ENCODE measurements around the gene PFN3.
"Not testable (repeated sequence)": the region's sequence is repeated elsewhere in the genome, so short reads cannot be mapped to it uniquely, and the experiment has no call there.

Gene PFN3

DNA sequence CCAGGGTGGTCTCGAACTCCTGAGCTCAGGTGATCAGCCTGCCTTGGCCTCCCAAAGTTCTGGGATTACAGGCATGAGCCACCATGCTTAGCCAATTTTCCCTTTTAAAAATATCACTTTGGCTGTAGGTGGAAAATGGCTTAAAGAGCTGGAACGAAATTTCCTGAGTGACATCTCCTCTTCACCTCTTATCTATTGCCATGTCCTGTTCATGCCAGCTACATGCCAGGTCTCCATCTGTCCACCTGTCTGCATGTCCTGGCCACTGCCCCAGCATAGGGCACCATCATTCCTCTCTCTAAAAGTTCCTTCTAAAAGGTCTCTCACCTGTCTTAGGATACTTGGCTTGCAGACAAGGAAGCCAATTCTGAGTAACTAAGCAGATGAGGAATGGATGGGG lies 23.2 kb upstream of the PFN3 start:
- no peak for DNase-seq

DNA sequence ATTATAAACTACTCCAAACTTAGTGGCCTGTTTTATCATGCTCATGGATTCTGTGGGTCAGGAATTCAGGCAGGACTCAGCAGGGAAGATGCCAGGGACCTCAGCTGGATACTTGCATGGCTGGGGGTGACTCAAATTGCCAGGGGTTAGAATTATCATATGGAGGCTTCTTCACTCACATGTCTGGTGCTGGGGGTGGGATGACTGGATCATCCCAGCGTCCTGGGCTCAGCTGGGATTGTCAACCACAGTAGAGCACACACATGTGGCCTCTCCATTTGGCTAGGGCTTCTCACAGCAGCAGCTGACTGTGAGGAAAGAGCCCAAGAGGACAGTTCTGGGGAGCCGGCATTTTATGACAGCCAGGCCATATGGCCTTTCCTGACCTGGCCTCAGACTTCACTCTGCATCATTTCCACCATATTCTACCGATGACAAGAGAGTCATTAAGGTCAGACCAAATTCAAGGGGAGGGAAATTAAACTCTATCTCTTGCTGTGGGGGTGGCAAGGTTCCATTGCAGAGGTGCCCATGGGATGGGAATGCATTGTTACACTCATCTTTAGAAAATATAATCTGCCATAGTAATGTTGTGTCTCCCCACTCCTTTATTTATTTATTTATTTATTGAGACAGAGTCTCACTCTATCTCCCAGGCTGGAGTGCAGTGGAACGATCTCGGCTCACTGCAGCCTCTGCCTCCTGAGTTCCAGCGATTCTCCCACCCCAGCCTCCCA lies 20.8 kb upstream of the PFN3 start:
- no peak for DNase-seq

DNA sequence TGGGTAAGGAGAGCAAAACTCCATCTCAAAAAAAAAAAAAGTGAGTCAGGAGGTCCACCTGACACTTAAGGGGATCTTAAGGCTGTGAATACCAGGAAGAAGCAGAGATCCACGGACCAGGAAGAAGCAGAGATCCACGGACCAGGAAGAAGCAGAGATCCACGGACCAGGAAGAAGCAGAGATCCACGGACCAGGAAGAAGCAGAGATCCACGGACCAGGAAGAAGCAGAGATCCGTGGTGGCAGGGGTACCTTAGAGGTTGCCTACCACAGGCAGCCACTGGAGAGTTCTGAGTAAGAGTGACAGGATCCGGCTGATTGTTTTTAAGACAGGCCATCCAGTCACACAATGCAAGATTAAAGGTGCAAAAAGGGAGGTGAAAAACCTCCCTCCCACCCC lies 20.0 kb upstream of the PFN3 start:
- not testable (repeated sequence) for DNase-seq

DNA sequence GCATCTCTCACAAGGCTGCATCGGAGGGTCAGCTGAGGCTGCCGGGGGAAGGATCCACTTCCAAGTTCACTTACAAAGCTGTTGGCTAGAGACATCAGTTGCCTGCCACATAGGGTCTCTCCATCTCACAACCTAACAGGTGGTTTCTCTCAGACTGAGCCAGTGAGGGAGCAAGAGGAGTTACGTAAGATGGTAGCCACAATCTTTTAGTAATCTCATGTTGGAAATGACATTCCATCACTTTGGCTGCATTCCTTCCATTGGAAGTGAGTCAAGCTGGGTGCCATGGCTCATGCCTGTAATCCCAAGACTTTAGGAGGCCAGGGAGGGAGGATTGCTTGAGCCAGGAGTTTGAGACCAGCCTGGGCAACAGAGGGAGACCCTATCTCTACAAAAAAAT lies 18.6 kb upstream of the PFN3 start:
- DNase-seq = no peak

DNA sequence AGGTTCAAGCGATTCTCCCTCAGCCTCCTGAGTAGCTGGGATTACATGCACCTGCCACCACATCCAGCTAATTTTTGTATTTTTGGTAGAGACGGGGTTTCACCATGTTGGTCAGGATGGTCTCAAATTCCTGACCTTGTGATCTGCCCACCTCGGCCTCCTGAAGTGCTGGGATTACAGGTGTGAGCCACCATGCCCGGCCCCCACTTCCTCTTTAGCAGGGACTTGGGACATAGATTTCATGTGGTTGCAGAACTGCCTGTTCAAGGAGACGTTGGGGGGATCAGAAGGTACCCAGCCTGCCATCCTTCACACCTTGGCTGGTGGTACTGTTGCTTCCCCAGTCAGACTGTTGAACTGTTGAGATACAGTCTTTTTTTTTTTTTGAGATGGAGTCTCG lies 16.6 kb upstream of the PFN3 start:
- not testable (repeated sequence) for DNase-seq

DNA sequence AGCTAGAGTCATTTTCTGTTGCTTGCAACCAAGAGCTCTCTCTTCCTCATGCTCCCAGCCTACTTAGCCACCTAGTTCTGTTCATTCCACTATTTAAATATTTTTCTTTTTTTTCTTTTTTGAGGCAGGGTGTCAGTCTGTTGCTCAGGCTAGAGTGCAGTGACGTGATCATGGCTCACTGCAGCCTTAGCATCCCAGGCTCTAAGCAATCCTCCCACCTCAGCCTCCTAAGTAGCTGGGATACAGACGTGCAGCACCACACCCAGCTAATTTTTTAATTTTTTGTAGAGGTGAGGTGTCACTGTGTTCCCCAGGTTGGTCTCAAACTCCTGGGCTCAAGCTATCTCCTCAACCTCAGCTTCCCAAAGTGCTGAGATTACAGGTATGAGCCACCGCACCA lies 14.0 kb upstream of the PFN3 start:
- DNase-seq = no peak

DNA sequence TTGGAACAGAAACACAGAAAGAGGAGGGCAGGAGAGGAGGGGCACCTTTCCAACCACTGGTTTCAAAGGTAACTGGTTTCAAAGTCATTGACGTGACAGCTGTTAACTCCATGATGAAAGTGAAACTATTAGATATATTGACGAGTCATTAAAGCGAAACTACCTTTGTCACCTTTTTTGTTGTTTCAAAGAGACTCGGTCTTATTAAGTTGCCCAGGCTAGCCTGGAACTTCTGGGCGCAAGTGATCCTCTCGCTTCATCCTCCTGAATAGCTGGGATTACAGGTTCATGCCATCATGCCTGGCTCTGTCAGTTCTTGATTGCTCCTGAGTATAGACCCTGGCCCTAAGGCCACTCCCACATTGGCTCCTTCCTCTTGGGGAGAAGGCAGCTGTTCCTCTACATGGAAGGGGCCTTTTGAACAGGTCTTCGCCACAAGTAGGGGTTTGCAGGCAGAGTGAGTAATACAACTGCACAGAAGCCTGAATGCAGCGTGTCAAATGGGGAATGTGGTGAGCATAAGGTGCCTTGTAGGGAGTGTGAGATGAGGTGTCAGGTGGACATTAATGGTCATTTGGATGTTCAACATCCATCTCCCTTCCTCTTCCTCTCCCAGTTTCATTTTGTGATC lies 12.3 kb upstream of the PFN3 start:
- no peak for DNase-seq

DNA sequence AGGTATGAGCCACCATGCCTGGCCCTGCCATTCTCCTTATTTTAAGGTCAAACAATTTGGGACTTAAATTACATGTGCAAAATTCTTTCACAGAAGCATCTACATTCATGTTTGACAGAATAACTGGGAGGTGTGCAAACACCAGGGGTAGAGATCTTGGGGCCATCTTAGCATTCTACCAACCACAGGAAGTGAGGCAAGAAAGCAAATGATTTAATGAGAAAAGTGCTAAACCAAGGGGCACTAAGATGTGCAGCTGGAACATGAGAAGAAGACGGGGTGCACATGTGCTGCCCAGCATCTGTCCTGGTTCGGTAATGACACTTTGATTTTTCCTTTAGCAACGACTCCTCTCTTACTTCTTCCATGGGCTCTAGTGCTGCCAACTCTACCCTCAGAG lies 10.1 kb upstream of the PFN3 start:
- no peak for DNase-seq

DNA sequence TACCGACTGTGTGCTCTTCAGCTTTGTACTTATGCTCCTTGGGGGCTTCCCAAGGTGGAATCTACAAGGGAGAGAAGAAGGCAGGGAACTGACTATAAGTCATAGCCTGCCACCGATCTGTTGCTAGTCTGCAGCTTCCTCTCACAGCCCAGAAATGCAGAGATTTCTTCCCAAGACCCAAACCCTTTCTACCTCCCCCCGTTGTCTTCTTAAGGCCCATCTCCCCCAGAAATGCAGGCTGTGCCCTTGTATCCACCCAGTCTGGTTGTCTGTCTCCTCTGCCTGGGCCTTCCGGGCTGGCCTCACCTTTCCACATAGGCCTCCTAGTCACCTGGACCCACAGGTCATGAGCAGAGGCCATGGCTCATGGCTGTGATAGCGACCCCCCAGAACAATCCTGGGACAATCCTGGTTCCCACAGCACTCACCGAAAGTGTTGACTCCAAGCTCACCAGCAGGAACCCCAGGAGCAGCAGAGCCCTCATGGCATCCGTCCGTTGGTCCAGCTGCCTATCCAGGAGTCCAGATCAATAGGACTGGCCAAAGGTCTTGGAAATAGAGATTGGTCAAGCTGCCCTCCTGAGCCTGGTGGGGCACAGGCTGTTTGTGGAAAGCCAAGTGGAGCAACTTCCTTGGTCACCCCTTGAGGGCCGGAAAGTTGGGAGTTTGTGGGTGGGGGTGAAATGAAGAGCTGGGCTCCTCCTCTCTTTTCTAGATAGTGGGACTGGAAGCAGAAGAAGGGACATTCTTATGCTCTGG lies 8.8 kb upstream of the PFN3 start, which contains the start of gene F12:
Gene F12, minus strand, starts transcription at position 522 of the 759 bp plus-strand sequence. Its CDS starts 37 bp downstream, at position 485.
- DNase-seq = no peak

DNA sequence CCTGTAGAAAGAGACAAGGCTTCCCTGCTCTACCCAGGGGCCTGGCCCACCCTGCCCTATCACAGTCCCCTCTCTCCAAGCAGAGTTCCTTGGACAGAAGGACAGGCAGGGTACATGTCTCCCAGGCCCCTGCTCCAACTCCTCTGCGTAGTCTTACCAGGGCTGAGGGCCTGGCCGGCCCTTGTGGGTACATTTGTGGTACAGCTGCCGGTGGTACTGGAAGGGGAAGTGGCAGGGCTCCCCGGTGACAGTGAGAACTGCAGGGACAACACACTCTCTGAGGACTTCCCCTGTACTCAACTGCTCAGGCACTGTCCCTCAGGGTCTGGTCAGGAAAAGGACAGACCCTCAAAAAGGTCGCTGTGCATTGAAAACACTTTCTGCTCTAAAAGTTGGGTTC lies 5.3 kb upstream of the PFN3 start:
- DNase-seq = no peak

DNA sequence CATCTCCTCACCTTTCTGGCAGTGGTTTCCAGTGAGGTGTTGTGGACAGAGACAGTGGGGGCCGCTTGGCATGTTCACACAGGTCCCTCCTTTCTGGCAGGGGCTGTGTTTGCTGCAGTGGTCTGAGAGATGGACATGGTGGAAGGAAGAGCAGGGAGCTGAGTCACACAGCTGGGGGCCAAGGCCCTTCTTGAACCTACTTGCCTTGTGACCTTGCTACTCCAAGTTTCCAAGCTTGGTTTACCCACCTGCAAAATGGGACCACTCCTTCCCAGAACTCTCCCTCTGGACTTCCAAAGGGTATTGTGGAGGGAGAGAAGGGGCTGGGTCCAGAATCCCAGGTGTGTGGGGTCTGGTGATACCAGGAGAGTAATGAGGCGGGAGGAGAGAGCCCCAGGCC lies 4.9 kb upstream of the PFN3 start:
- no peak for DNase-seq

DNA sequence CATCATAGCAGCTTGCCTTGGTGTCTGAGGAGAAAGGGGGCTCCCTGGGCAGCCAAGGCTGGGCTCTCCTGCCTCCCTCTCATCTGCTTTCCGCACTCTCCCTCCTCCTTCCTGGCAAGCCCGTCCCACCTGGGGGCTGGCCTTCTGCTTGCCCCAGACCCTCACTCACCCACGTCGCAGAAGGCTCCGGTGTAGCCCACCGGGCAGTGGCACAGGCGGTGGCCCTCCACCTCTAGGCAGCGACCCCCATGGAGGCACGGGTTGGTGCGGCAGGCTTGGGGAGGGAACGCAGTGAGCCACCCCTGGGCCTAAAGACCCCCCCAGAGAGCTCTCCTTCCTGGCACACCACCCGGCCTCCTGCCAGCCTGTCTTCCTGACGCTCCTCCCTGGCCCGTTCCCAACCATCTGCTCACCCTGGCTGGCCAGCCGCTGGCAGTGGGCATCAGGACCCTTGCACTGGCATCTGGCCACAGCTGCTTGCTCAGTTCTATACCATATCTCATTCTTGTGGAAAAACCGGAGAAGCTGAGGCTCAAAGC lies 4.2 kb upstream of the PFN3 start:
- DNase-seq = no peak

DNA sequence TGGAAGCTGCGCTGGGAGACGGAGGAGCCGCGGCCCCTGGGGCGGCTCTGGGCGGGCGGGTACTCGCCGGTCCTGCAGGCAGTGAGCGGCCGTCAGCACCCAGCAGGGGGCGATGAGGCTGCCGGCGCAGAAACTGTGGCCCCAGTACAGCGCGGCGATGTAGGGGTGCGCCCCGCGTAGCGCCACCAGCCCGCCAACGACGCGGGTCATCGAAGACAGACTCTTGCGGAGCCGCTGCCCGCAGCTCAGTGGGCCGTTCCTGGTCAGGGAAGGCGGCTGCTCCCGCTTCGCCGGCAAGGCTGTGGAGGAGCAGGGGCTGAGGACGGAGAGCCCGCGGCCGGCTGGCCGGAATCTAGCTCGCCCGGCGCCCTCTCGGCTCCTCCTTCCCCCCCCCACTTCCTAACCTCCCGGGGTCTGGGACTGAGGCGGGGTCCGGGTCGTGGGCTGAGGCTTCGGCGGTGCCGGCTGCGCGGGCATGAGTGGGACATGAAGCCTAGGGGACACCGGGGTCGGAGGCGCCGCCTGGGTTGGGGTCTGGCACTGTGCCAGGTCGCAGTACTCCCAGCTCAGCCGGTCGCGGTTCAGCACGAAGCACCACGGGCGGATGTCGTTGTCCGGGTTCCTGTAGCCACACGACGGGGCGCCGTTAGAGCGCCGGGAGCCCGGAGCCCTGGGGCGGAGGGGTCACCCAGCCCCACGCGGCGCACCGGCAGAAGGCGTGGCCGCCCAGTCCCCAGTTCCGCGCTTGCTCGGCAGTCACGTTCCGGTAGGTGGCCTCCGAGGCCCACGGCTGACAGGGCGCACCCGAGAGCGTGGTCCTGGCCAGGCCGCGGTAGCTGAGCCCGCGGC lies 3.6 kb upstream of the PFN3 start:
- DNase-seq = peak; percentile 85

DNA sequence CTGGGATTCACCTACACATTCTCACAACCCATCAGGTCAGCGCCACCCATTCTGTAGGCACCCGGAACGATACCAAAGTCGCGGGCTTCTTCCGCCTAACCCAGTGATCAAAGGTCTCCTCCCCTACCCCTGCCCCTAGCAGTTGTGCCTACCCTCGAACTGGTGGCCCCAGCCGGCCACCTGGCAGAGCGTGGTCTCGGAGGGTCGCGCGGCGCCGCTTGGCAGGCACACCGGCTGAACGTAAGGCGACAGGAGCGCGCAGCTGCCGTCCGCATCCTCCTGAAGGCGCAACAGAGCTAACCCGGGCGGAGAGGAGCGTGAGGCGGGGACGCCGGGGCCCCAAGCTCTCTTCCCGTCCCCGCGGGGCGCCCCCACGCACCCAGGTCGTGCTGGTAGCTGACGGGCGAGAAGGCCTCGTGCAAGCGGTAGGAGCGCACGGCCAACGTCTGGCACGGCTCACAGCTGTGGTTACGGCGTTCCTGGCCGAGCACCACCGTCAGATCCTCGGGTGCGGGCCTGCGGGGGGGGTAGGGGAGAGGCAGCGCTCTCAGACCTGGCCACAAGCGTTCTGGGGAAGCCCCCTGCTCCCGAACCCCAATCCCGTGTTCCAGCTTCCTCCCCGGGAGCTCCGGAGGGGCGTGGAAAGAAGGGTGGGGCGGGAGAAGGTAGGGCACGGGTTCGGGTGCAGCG lies 2.8 kb upstream of the PFN3 start:
- DNase-seq = peak; percentile 56

DNA sequence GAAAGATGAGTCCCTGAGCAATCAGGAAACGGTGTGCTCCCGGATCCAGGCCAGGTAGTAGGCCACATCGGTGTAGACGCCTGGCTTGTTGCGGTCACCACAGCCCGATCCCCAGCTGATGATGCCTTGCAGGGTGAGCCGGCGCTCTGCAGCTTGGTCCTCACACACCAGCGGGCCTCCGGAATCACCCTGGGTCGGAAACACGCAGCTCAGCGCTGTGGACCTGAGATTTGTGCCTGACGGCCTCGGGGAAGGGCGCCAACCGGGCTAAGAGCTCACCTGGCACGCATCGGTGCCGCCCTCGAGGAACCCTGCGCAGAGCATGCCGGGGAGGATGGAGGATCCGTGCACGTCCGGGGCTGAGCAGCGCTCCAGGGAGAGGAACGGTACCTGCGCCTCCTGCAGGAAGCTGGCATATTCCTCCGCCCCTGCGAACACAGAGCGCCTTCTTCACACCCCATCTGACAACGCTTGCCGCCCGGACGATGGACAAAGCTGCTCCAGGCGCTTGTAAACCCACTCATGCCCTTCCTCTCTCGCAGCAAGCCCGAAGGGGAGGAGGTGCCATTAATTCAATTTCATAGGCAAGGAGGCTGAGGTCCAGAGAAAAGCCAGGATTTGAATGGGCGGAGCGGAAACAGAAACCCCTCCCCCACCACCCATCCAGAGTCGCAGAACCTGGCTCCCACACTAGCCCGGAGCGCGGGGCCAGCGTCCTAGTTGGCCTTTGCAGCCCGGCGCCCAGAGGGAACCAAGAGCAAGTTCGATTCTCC lies 2.0 kb upstream of the PFN3 start:
- DNase-seq = peak; percentile 62

DNA sequence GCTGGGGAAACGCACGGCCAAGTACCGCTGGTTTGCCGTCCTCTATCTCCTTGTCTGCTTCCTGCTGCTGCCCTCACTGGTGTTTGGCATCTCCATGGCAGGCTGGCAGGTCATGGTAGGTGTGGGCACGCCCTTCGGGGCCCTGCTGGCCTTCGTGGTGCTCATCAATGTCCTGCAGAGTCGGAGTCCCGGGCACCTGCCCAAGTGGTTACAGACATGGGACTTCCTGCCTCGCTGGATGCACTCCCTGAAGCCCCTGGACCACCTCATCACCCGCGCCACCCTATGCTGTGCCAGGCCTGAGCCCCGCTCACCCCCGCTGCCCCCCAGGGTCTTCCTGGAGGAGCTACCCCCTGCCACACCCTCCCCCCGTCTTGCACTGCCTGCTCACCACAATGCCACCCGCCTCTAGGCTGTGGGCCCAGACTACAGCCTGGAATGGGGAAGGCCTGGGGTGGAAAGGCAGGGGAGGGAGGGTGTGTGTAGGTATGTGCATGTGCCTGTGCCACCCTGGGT lies 2.5 kb downstream of the PFN3 start:
- DNase-seq = no peak

DNA sequence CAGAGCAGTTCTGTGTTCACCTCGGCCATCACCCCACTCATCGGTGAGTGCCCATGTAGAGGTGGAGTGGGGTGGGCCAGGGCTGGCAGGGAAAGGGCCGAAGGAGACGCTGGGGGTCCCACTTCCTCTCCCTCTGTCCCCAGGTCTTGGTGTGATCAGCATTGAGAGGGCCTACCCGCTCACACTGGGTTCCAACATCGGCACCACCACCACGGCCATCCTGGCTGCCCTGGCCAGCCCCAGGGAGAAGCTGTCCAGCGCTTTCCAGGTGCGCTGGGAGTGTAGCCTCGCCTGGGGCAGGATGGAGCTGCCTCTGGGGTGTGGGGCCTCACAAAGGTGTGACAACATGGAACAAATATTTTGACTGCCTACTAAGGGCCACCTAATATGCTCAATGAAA lies 3.7 kb downstream of the PFN3 start:
- no peak for DNase-seq

DNA sequence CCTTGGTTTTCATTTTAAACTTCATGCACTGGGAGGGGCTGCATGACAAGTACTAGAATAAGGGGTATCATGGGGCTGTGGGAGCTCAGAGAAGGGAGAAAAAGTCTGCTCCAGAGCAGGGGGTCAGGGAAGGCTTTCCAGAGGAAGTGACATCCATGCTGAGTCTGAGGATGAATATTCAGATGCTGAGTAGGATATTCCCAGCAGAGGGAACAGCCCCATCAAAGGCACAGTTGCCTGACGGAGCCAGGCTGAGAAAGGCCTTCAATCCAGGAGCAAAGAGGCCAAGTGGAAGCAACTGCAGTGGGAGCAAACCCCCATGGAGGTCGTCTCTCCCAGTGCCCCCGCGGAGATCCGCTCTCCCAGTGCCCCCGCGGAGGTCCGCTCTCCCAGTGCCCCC lies 4.4 kb downstream of the PFN3 start:
- no peak for DNase-seq

DNA sequence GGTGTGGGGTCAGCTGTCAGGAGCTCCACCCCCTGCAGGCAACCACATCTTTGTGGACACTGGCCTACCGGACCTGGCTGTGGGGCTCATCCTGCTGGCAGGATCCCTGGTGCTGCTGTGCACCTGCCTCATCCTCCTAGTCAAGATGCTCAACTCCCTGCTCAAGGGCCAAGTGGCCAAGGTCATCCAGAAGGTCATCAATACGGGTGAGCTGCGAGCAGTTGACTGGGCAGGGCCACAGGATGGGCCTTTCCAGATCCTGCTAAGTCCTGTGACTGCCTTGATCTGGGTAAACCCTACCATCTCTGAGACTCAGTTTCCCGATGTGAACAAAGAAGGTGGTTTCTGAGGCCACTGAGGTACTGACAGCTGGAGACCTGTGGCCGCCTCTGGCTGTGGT lies 6.5 kb downstream of the PFN3 start:
- no peak for DNase-seq

DNA sequence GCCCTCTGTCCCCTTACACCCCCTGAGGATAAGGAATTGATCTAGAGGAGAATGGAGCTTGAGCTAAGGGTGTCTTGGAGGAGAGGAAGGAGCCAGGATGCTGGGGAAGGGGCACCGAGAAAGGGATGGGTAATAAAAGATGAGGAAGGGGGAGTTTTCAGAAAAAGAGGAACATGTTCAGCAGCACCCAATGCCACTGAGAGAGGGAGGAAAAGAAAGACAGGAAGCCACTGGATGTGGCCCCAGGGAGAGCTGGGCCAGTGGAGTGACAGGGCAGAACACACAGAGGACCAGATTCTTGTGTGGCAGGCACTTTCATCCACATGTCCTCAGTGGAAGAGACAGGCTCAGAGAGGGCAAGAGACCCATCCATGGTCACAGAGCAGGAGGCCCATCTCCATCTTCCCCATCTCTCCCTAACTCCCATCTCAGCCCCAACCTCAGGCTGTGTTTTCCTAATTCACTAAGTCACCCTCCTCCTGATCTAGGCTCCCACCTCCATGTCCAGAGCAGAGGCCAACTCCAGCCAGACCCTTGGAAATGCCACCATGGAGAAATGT lies 7.2 kb downstream of the PFN3 start:
- no peak for DNase-seq

DNA sequence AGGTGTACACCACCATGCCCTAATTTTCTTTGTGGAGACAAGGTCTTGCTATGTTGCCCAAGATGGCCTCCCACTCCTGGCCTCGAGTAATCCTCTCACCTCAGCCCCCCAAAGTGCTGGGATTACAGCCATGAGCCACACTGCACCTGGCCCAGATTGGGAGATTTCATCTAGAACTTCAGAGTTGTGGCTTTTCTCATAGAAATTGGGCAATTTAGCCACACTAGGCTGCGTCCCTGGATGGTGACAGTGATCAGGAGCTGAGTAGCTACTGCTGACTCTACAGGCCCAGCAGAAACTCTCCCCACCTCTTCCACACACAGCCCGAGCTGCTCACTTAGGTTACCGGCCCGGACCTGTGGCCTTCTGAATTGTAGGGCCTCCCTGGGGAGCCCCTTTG lies 7.7 kb downstream of the PFN3 start:
- no peak for DNase-seq

Measured in activated CD8-positive, alpha-beta memory T cell treated with anti-CD3 and anti-CD28 coated beads, Interleukin-2, amount 50 U/mL, for 4 hours (primary cell).